Dermis blood vessel endothelial cell (primary cell): Measurements from ENCODE around the gene UNC13C. TPM values are rescaled to one million over a fixed set of nuclear protein-coding genes. Genes with fewer than 3 reads are reported as not detected.

ENCODE experiments used
- DNase-seq: peaks from one replicate; pipeline ENCODE4 v3.0.0; 2010
- total RNA-seq: library from RNA; depleted of rRNA; stranded (reverse); fragments of >200 nt; gene quantifications from 2 replicates; pipeline ENCODE4 v1.2.3, GENCODE V29; 2014

Gene UNC13C
- total RNA-seq, 1 donor from 2014 or later: not detected

DNA sequence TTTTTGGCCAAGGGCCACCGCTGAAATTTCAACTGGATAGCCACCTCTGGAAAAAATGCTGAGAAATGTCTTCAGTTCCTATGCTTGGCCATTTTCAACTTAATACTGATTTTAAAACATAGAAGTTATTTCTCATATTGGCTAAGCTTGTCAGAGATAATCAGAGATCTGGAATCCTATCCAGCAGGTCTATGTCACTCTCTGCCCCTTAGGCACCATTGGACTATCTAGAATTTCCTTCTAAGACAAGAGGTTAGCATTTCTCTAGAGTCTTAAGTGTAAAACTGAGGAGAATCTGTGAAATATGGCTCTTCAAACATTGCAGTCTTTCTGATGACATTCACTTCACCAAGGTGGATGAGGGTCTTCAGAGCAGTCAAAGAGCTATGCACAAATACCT, 597.3 kb downstream of the UNC13C start:
- DNase-seq: no peak

DNA sequence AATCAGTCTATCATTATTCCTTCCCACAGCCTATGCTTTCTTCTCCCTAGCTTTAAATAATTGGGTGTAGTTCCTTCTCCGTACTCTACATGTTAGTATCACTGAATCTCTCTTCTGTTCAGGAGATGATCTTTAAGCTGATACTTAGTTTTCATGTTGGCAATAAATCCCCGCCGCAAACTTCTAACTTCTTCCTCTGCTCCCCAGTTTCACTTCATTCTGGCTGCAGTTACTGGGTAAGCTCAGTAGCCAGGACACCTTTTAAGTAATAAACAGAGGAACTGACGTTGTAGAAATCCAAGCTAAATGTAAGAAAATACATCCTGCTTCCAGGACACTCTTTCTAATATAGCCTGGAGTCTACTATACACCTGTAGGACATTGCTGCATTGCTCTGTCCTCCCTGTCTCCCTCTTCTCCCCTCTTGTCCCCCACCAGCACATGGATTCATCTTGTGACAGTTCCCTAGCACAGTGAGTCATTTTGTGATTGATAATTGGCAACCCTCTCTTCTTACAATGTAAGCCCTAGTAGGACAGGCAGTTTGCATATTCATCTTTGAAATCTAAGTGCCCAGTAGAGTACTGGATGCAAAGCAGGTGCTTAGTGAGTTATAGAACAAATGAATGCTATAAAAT, 598.2 kb downstream of the UNC13C start:
- DNase-seq: no peak

- no peak for DNase-seq
Measured at GRCh38 chr15:54577476-54578250, 599.4 kb downstream of the UNC13C start.

GRCh38 chr15:54579855-54580254, 601.6 kb downstream of the UNC13C start:
- DNase-seq: no peak

GRCh38 chr15:54580643-54581042, 602.4 kb downstream of the UNC13C start:
- no peak for DNase-seq

DNA sequence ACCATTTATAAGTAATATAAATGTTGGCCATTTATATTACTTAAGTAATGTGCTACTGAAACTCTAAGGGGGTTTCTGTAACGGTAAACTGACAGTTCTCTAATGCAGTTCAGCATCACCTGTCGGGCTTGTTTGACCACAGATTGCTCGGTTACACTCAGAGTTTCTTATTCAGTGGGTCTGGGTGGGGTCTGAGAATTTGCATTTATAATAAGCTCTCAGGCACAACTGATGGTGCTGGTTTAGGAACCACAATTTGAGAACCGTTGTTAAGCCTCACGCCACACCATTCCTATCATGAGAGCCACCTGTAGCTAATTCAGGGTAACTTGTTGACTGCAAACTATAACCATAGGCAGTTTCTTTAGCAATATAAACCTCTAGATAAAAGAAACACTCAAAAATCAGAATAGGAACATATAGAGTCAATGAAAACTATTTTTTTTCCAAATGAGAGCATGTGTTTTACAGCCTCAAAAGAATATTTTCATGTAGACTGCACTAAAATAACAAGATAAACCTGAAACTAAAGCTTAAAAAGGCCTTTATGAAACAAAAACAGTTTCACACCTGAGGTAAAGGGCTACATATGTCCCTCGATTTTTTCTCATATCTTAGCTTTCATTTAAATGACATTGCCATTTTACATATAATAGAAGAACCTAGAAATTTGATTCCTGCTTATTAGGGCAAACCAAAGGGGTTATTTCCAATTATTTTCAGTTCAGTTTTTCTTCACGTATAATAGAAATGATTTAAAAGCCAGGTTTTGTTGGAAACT, 604.8 kb downstream of the UNC13C start:
- DNase-seq: no peak

DNA sequence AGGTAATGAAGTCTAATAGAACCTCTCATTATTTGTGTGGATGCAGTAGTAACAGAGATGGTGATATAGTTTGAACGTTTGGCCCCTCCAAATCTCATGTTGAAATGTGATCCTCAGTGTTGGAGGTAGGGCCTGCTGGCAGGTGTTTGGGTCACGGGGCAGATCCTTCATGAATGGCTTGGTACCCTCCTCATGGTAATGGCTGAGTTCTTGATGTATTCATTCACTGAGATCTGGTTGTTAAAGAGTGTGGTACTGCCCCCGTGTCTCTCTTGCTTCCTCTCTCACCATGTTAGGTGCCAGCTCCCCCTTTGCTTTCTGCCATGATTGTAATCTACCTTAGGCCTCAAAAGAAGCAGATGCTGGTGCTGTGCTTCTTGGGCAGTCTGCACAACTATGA, 606.8 kb downstream of the UNC13C start:
- DNase-seq: no peak

DNA sequence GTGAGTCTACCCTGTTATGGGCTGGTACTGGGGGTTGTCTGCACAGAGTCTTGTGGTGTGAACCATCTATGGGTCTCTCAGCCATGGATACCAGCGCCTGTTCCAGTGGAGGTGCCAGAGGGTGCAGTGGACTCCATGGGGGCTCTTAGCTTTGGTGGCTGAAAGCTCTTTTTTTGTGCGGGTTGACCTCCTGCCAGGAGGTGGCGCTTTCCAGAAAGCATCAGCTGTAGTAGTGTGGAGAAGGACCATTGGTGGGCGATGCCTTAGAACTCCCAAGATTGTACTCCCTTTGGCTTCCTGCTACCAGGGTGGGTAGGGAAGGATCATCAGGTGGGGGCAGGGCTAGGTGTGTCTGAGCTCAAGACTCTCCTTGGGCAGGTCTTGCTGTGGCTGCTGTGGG, 615.9 kb downstream of the UNC13C start:
- DNase-seq: no peak

DNA sequence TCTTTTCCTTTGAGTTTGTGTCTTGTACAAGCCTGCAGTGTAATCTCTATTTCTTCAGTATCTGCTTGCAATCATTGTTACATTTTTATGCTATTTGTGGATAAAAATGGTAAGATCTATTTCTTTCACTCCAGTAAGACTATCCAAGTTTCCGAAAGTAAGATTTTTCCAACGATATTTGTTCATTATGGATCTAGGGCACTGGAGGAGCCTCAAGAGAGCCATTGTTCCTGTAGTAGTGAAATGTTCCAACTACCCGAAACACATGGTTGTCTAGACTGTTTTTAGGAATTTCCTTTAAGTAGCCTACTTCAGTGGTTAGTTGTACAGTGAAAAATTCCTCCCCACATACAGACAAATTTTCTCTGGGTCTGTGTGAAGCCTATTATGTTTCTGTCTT, 621.1 kb downstream of the UNC13C start:
- no peak for DNase-seq

GRCh38 chr15:54605043-54605442, 626.8 kb downstream of the UNC13C start:
- no peak for DNase-seq

- no peak for DNase-seq
Measured at GRCh38 chr15:54605556-54605955, 627.3 kb downstream of the UNC13C start.

DNA sequence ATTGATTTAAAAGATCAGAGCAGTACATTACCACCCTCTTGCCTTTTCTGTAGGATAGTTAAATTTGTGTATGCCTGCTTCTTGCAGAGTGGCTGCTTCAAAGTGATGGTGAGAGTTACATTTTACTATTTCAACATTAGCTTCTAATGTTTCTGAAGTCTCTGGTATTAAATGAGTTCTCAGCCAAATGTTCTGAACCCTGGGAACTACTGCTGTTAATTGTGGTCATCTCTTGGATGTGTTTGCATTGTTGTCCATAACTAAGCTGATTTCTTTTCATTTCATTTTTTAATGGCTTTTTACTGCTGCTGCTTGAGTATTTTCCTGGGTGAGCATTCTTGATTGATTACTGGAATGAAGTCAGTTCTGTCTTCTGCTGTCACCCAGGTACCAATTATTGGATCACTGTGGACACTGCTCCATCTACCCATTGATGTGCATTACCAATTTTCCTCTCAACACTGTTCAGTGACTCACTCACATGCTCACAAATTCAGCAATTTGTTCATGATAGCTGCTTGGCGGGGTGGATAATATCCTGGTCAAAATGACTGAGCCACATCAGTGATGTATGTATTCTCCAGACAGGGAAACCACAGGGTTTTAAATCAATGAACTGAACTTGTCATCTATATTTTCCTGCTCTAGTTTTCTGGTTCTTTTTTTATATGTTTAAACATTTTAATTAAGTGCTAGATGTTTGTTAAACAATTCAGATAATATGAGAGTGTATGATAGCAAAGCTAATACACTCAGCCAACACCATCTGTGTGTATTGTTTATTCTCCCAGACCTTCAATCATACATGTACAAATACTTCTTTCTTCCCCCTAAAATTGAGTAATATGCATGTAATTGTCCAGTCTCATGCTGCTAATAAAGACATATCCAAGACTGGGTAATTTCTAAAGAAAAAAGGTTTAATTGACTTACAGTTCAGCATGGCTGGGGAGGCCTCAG, 630.9 kb downstream of the UNC13C start:
- DNase-seq: no peak

GRCh38 chr15:54618120-54618519, 639.9 kb downstream of the UNC13C start:
- no peak for DNase-seq

DNA sequence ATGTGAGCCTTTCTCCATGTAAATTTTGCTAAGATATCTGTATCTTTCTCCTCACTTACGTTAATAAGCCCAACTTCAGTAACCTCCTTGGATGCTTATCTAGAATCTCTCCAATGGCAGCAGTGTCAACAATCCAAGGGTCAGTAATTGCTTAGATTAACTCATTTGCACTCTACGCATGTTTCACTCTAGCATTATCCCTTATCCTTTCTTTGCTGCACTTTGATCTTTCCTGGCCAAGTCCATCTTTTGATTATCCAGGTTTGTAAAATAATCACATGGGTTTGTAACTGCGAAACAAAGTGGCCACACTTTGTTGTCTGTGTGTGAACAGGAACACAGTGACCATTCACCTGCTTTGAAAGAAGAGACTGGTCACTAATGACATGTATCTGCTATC, 640.9 kb downstream of the UNC13C start:
- DNase-seq: no peak

DNA sequence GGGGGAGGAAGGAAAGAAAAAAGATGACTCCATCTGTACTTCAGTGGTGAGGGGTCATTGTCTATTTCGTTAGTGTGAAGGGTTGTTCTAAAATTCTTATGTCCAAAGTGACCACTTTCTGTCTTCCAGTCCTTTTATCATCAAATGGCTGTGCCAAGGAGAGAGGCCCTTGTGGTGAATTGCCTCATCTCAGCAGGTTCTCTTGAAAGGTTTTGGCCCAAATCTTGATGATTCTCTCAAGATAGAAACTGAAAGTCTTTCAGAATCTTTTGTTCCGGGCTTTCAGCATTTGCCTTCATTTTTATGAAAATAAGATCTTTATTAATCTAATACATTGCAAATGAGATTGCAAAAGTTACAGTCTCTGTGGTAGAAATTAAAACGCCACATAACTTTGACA, 642.7 kb downstream of the UNC13C start:
- DNase-seq: no peak

DNA sequence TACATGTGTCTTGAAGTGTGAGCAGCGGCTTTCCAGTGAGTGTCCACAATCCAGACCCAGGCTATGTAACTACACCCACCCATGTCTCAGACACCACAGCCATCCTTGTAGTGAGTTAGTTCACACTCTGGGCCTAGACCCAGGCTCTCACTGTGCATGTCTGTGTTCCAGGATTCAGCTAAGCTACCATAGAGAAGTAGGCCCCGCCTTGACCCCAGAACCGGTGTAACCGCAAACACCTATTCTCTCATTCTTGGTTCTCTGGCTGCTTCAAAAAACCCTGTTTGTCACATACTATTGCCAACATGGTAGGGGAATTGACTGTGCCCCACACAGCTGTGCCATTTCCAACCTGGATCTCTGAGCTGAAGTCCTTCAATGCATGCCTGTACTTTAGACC, 657.9 kb downstream of the UNC13C start:
- DNase-seq: no peak

DNA sequence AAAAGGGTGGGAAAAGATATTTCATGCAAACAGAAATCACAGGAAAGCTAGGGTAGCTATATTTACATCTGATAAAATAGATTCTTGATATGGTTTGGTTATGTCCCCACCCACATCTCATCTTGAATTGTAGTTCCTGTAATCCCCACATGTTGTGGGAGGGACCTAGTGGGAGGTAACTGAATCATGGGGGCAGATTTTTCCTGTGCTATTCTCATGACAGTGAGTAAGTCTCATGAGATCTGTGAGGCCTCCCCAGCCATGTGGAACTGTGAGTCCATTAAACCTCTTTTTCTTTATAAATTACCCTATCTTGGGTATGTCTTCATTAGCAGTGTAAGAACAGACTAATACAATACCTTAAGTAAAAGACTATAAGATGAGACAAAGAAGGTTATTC, 660.4 kb downstream of the UNC13C start:
- no peak for DNase-seq

- no peak for DNase-seq
Measured at GRCh38 chr15:54640873-54641272, 662.6 kb downstream of the UNC13C start.

- DNase-seq: no peak
Measured at GRCh38 chr15:54644796-54645195, 666.6 kb downstream of the UNC13C start.

DNA sequence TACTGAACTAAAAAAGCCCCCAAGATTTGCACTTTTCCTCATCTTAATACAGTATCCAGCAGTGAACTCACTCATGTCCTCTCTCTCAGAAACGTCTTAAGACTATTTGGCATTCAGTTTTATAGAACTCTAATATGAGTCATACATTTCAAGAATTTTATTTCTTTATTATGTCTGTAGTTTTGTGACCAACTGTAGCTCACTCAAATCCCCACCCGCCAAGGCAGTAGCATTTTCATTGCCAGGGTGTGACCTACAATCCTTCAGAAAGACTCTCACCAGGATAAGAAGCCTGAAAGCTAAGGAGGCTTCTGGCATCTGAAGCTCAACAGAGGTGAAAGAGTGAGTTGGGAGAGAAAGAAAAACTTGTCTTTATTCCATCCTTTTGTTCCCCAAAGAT, 681.4 kb downstream of the UNC13C start:
- no peak for DNase-seq

DNA sequence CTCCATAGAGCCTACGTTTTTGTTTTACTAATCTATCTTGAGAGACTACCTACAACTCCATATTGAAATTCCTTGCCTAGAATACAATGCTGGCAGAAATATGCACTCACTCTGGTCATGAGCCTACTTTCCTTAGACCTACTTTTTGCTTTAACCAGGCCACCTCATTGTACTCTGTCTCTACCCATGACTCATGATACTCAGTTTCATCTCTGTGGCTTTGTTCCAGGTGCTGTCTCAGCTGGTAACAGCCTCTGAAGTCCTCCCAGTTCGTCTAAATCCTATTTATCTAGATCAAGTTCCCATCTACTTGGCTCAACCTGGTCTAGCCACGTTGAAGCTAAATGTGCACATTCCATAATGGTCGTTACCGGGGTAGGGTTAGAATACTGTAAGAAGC, 682.1 kb downstream of the UNC13C start:
- no peak for DNase-seq

GRCh38 chr15:54675241-54675640, 697.0 kb downstream of the UNC13C start:
- no peak for DNase-seq

DNA sequence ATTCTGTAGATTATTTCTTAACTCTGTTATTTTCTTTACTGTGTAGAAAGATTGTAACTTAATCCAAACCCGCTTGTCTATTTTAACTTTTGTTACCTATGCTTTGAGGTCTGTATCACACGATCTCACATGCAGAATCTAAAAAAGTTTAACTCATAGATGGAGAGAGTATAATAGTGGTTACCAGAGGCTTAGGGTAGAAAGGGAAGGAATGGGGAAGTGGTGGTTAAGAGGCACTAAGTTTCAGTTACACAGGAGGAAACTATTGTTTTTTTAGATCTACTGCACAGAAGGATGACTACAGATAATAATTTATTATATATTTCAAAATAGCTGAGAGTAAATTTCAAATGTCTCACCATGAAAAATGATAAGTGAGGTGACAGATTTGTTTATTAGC, 703.3 kb downstream of the UNC13C start:
- no peak for DNase-seq
